H9 (cell line): Measurements from ENCODE around the gene FAM13A. TPM values are rescaled to one million over a fixed set of nuclear protein-coding genes. Genes with fewer than 3 reads are reported as not detected.

Experiments
- DNase-seq: peaks from one replicate; pipeline ENCODE4 v3.0.0-alpha.2; 2017
- H2AFZ ChIP-seq: one replicate; pipeline ENCODE4 v1.6.1; 2013; ENCODE audit warnings: mild to moderate bottlenecking, low read length, control low read depth, moderate library complexity
- H2AK5ac ChIP-seq: 2 replicates; pipeline ENCODE4 v1.6.1; 2013; ENCODE audit warnings: low read length, control low read depth, mixed read lengths; ENCODE audit not compliant: insufficient read length
- H2BK120ac ChIP-seq: one replicate; pipeline ENCODE4 v1.6.1; 2013; ENCODE audit warnings: low read depth, mild to moderate bottlenecking, low read length, control low read depth, inconsistent platforms; ENCODE audit not compliant: poor library complexity, severe bottlenecking
- H2BK12ac ChIP-seq: 2 replicates; pipeline ENCODE4 v1.6.1; 2013; ENCODE audit warnings: low read length, control low read depth, mixed read lengths, low read depth; ENCODE audit not compliant: insufficient read length
- H2BK15ac ChIP-seq: 2 replicates; pipeline ENCODE4 v1.6.1; 2013; ENCODE audit warnings: low read depth, low read length, control low read depth
- H2BK20ac ChIP-seq: one replicate; pipeline ENCODE4 v1.6.1; 2013; ENCODE audit warnings: low read depth, mild to moderate bottlenecking, low read length, control low read depth, inconsistent platforms; ENCODE audit not compliant: poor library complexity, severe bottlenecking
- H2BK5ac ChIP-seq: 2 replicates; pipeline ENCODE4 v1.6.1; 2013; ENCODE audit warnings: low read length, control low read depth, mixed read lengths; ENCODE audit not compliant: insufficient read length
- H3K14ac ChIP-seq: 2 replicates; pipeline ENCODE4 v1.6.1; 2013; ENCODE audit warnings: low read length, control low read depth; ENCODE audit not compliant: insufficient read depth
- H3K18ac ChIP-seq: 2 replicates; pipeline ENCODE4 v1.6.1; 2013; ENCODE audit warnings: low read depth, mild to moderate bottlenecking, mixed read lengths, low read length, control low read depth; ENCODE audit not compliant: insufficient read length
- H3K23ac ChIP-seq: 2 replicates; pipeline ENCODE4 v1.6.1; 2013; ENCODE audit warnings: low read length, control low read depth, mixed read lengths, low read depth; ENCODE audit not compliant: insufficient read length
- H3K23me2 ChIP-seq: 2 replicates; pipeline ENCODE4 v1.6.1; 2013; ENCODE audit warnings: low read depth, mild to moderate bottlenecking, mixed read lengths, low read length, control low read depth; ENCODE audit not compliant: insufficient read length, poor library complexity, severe bottlenecking
- H3K27ac ChIP-seq: 2 replicates; pipeline ENCODE4 v1.5.1; 2013; ENCODE audit warnings: low read length, control low read depth, mixed read lengths, low read depth; ENCODE audit not compliant: insufficient read length
- H3K27me3 ChIP-seq: 2 replicates; pipeline ENCODE4 v1.6.1; 2013; ENCODE audit warnings: low read length, control low read depth, inconsistent platforms; ENCODE audit not compliant: insufficient read depth
- H3K4ac ChIP-seq: 2 replicates; pipeline ENCODE4 v1.6.1; 2013; ENCODE audit warnings: low read depth, mild to moderate bottlenecking, control low read depth, inconsistent platforms, low read length, moderate library complexity
- H3K4me1 ChIP-seq: 2 replicates; pipeline ENCODE4 v1.6.1; 2013; ENCODE audit warnings: low read length, control low read depth, inconsistent platforms; ENCODE audit not compliant: insufficient read depth
- H3K4me2 ChIP-seq: 2 replicates; pipeline ENCODE4 v1.6.1; 2013; ENCODE audit warnings: low read length, control low read depth, mixed read lengths; ENCODE audit not compliant: insufficient read length, insufficient read depth
- H3K56ac ChIP-seq: 2 replicates; pipeline ENCODE4 v1.6.1; 2013; ENCODE audit warnings: low read depth, mild to moderate bottlenecking, mixed read lengths, low read length, control low read depth; ENCODE audit not compliant: insufficient read length
- H3K79me1 ChIP-seq: 2 replicates; pipeline ENCODE4 v1.6.1; 2013; ENCODE audit warnings: low read depth, mild to moderate bottlenecking, moderate library complexity, low read length, control low read depth, inconsistent platforms; ENCODE audit not compliant: insufficient read depth, poor library complexity, severe bottlenecking
- H3K79me2 ChIP-seq: 2 replicates; pipeline ENCODE4 v1.6.1; 2013; ENCODE audit warnings: low read length, control low read depth, inconsistent platforms; ENCODE audit not compliant: insufficient read depth
- H3K9ac ChIP-seq: 2 replicates; pipeline ENCODE4 v1.6.1; 2013; ENCODE audit warnings: low read length, control low read depth, mixed read lengths; ENCODE audit not compliant: insufficient read length; ENCODE audit errors: extremely low read depth
- H3K9me3 ChIP-seq: one replicate; pipeline ENCODE4 v1.6.1; 2013; ENCODE audit warnings: low read depth, low read length, inconsistent platforms; ENCODE audit not compliant: control insufficient read depth
- H3T11ph ChIP-seq: one replicate; pipeline ENCODE4 v1.6.1; 2013; ENCODE audit warnings: mild to moderate bottlenecking, low read length, control low read depth, inconsistent platforms
- H4K20me1 ChIP-seq: one replicate; pipeline ENCODE4 v1.6.1; 2013; ENCODE audit not compliant: control insufficient read depth, insufficient read length, insufficient read depth
- H4K5ac ChIP-seq: 2 replicates; pipeline ENCODE4 v1.6.1; 2013; ENCODE audit warnings: low read depth, mild to moderate bottlenecking, mixed read lengths, low read length, control low read depth; ENCODE audit not compliant: insufficient read length
- H4K8ac ChIP-seq: replicated peaks from 2 replicates; pipeline ENCODE4 v1.6.1; 2013; ENCODE audit warnings: low read length, control low read depth, mixed read lengths, low read depth; ENCODE audit not compliant: insufficient read length
- H4K91ac ChIP-seq: 2 replicates; pipeline ENCODE4 v1.6.1; 2013; ENCODE audit warnings: low read depth, mild to moderate bottlenecking, moderate library complexity, mixed read lengths, low read length, control low read depth; ENCODE audit not compliant: insufficient read length
- H3K27ac Mint-ChIP-seq, 3 experiments: 2 replicates in 2 of 3; 3 replicates in 1 of 3; pipeline ENCODE4 v1.8.0; 2020 to 2021; ENCODE audit warnings: mixed read lengths in 3 of 3, mild to moderate bottlenecking in 1 of 3, moderate library complexity in 1 of 3
- H3K27me3 Mint-ChIP-seq: 2 replicates; pipeline ENCODE4 v1.8.0; 2021; ENCODE audit warnings: low read depth, mild to moderate bottlenecking, moderate library complexity, mixed read lengths
- H3K36me3 Mint-ChIP-seq, 3 experiments: 2 replicates in 2 of 3; 3 replicates in 1 of 3; pipeline ENCODE4 v1.8.0; 2020 to 2021; ENCODE audit warnings: low read depth in 3 of 3, mixed read lengths in 3 of 3; ENCODE audit not compliant: insufficient read depth in 1 of 3
- H3K4me1 Mint-ChIP-seq, 2 experiments: 2 replicates each; pipeline ENCODE4 v1.8.0; 2020; ENCODE audit warnings: mixed read lengths in 2 of 2
- H3K4me3 Mint-ChIP-seq, 2 experiments: 2 replicates in 1 of 2; 3 replicates in 1 of 2; pipeline ENCODE4 v1.8.0; 2020 to 2021; ENCODE audit warnings: mild to moderate bottlenecking in 2 of 2, mixed read lengths in 2 of 2, moderate library complexity in 1 of 2
- H3K9me3 Mint-ChIP-seq, 2 experiments: 2 replicates in 1 of 2; 3 replicates in 1 of 2; pipeline ENCODE4 v1.8.0; 2020; ENCODE audit warnings: mild to moderate bottlenecking in 2 of 2, mixed read lengths in 2 of 2, moderate library complexity in 1 of 2
- WGBS: extraction: QIAGEN DNeasy Blood & Tissue Kit; methylation state at CpG from one replicate; pipeline ENCODE4 v1.1.7; 2013; ENCODE audit warnings: missing lambda C conversion rate, low lambda C conversion rate, mixed read lengths; ENCODE audit not compliant: insufficient read length; ENCODE audit errors: extremely low coverage; 5-methylcytosine and 5-hydroxymethylcytosine counted together
- total RNA-seq: library from RNA; stranded (reverse); gene quantifications from 2 replicates; pipeline ENCODE4 v1.2.1, GENCODE V29; 2021
- TF ChIP-seq, protein P1 (sequence below): fragments of 200-600 bp; sonication (generic); conservative IDR thresholded peaks from 3 replicates; pipeline ENCODE4 v1.8.0; 2021; ENCODE audit warnings: antibody characterized with exemption, mild to moderate bottlenecking

Gene FAM13A
- total RNA-seq, 1 experiment from 2014 or later, result 12.7 TPM

DNA sequence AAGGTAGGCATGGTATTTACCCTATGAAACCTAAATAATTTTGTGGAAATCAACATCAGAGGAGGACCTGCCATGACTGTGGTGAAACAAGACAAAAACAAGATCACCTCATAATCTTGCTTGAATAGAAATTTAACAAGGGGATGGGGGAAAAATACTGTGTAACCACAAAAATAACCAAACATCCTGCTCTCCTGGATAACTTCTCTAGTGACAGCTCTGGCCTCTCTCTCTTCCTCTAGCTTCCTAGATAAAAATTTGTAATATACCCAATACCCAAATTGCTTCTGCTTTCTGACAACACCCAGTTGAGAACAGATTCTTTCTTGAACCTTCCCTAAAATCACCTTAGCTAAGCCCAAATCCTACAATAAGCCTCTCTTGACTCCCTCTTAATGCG, 42.5 kb upstream of the FAM13A start:
- Histone ChIP-seq H3K56ac (no peak overlapping the region), H3K4ac (no peak overlapping the region), H4K8ac (no peak overlapping the region), H4K20me1 (no peaks in the 10 kb centered on the region), H2BK12ac (no peak overlapping the region), H3K18ac (no peak overlapping the region), H3K4me1 (no peaks in the 10 kb centered on the region), H3K9me3 (no peaks in the 10 kb centered on the region), H3K79me1 (no peaks in the 10 kb centered on the region), H2BK15ac (no peak overlapping the region), H2BK20ac (no peak overlapping the region), H3T11ph (no peak overlapping the region), H3K27ac (no peak overlapping the region), H4K5ac (no peak overlapping the region), H3K23me2 (no peaks in the 10 kb centered on the region), H2AK5ac (no peak overlapping the region), H3K23ac (no peak overlapping the region), H4K91ac (no peak overlapping the region), H3K27me3 (no peaks in the 10 kb centered on the region), H2BK120ac (no peak overlapping the region), H3K9ac (no peak overlapping the region), H2BK5ac (no peak overlapping the region), H2AFZ (no peak overlapping the region), H3K79me2 (no peaks in the 10 kb centered on the region), H3K4me2 (no peak overlapping the region), H3K14ac (no peak overlapping the region)
- H3K27me3 Mint-ChIP-seq, result peaks cover under 1% of the 10 kb centered on the region
- no peak overlapping the region for H3K4me3 Mint-ChIP-seq
- TF ChIP-seq, protein P1, sequence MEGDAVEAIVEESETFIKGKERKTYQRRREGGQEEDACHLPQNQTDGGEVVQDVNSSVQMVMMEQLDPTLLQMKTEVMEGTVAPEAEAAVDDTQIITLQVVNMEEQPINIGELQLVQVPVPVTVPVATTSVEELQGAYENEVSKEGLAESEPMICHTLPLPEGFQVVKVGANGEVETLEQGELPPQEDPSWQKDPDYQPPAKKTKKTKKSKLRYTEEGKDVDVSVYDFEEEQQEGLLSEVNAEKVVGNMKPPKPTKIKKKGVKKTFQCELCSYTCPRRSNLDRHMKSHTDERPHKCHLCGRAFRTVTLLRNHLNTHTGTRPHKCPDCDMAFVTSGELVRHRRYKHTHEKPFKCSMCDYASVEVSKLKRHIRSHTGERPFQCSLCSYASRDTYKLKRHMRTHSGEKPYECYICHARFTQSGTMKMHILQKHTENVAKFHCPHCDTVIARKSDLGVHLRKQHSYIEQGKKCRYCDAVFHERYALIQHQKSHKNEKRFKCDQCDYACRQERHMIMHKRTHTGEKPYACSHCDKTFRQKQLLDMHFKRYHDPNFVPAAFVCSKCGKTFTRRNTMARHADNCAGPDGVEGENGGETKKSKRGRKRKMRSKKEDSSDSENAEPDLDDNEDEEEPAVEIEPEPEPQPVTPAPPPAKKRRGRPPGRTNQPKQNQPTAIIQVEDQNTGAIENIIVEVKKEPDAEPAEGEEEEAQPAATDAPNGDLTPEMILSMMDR, result no peak
- H3K36me3 Mint-ChIP-seq, result no peaks in the 10 kb centered on the region; a peak in 1 of 7 replicates
- no CpG with 5 or more reads among the region's 1 CpG for WGBS
- H3K9me3 Mint-ChIP-seq, result peaks cover 0 to 6% of the 10 kb centered on the region in 2 experiments; a peak in 3 of 5 replicates
- DNase-seq, result no peak
- H3K4me1 Mint-ChIP-seq, result peaks cover 3% of the 10 kb centered on the region in 2 experiments
- H3K27ac Mint-ChIP-seq, result no peak overlapping the region
